GM12878 (cell line): Measurements from ENCODE around the gene MARK4. TPM values are rescaled to one million over a fixed set of nuclear protein-coding genes. Genes with fewer than 3 reads are reported as not detected.
A peak's percentile ranks its signal among the peaks of the same experiment; 100 is the strongest.

Source experiments
- ATAC-seq: fragments of 200-7000 bp; cut with Tn5 transposase; 3 replicates; pipeline ENCODE4 v1.9.1; 2020; ENCODE audit warnings: mild to moderate bottlenecking, moderate library complexity
- BruUV-seq: library from RNA; stranded (reverse); fragments of 400-500 nt; replicated peaks from 2 replicates; lab custom pipeline; 2021; lab: Mats Ljungman, UMichigan
- CTCF ChIA-PET: fragments of 300-600 bp; sonication (Branson Sonifier 250); formaldehyde crosslinking; extraction: SDS; loops from one replicate; lab custom pipeline; 2021; ENCODE audit warnings: inconsistent platforms; lab: Yijun Ruan, JAX
- POLR2A ChIA-PET: fragments of 350-600 bp; formaldehyde crosslinking; extraction: SDS; loops from one replicate; lab custom pipeline; 2021; ENCODE audit warnings: inconsistent platforms; lab: Charles Lee
- RAD21 ChIA-PET: fragments of 300-600 bp; sonication (Branson Sonifier 250); formaldehyde crosslinking; loops from one replicate; lab custom pipeline; 2023; ENCODE audit warnings: antibody characterized with exemption; ENCODE audit not compliant: unreplicated experiment; lab: Charles Lee
- SMC1A ChIA-PET: fragments of 300-600 bp; sonication (Branson Sonifier 250); formaldehyde crosslinking; loops from one replicate; lab custom pipeline; 2023; ENCODE audit not compliant: unreplicated experiment, uncharacterized antibody; lab: Charles Lee
- DNase-seq: peaks from one replicate; pipeline ENCODE4 v3.0.0-alpha.2; 2011; ENCODE audit warnings: low read depth, low spot score
- FAIRE-seq: peaks from 3 replicates; lab custom pipeline; 2011; peaks lifted over from hg19 to GRCh38; lab: Jason Lieb, UNC
- H2AFZ ChIP-seq: 2 replicates; pipeline ENCODE4 v1.6.0; 2011; ENCODE audit warnings: low read depth, low read length, control low read depth; ENCODE audit not compliant: control insufficient read depth
- H3K27ac ChIP-seq: 2 replicates; pipeline ENCODE4 v1.5.1; 2011; ENCODE audit warnings: control low read depth; ENCODE audit not compliant: control insufficient read depth, insufficient read depth
- H3K27me3 ChIP-seq, 2 experiments: replicated peaks in 1 of 2; 2 replicates each; pipeline versions ENCODE4 v1.6.0 to v1.6.1; 2011; ENCODE audit warnings: low read length in 1 of 2; ENCODE audit not compliant: control insufficient read depth in 2 of 2, insufficient read depth in 2 of 2
- H3K36me3 ChIP-seq, 2 experiments: 2 replicates each; pipeline ENCODE4 v1.5.1; 2011; ENCODE audit warnings: low read length in 1 of 2; ENCODE audit not compliant: control insufficient read depth in 2 of 2, insufficient read depth in 2 of 2
- H3K4me1 ChIP-seq: 2 replicates; pipeline ENCODE4 v1.6.1; 2011; ENCODE audit warnings: mild to moderate bottlenecking, low read length, moderate library complexity, mixed read lengths; ENCODE audit not compliant: control insufficient read depth, insufficient read depth
- H3K4me2 ChIP-seq: 2 replicates; pipeline ENCODE4 v1.6.0; 2011; ENCODE audit warnings: control low read depth; ENCODE audit not compliant: control insufficient read depth, insufficient read depth
- H3K4me3 ChIP-seq: fragments of 200-600 bp; sonication (generic); 2 replicates; pipeline ENCODE4 v1.5.1; 2016
- H3K79me2 ChIP-seq: 2 replicates; pipeline ENCODE4 v1.6.0; 2011; ENCODE audit warnings: low read length; ENCODE audit not compliant: control insufficient read depth, insufficient read depth
- H3K9ac ChIP-seq: 2 replicates; pipeline ENCODE4 v1.8.0; 2011; ENCODE audit warnings: low read length, control low read depth, mixed read lengths; ENCODE audit not compliant: control insufficient read depth, insufficient read depth
- H3K9me3 ChIP-seq: replicated peaks from 3 replicates; pipeline ENCODE4 v1.5.1; 2011; ENCODE audit warnings: mild to moderate bottlenecking, low read length; ENCODE audit not compliant: control insufficient read depth, insufficient read depth
- H4K20me1 ChIP-seq: 2 replicates; pipeline ENCODE4 v1.6.0; 2011; ENCODE audit not compliant: control insufficient read depth, insufficient read depth
- ATF7 ChIP-seq: fragments of 450-650 bp; IDR thresholded peaks from 2 replicates; pipeline ENCODE4 v1.6.1; 2016; ENCODE audit warnings: low read depth, mild to moderate bottlenecking
- BACH1 ChIP-seq: fragments of 450-650 bp; IDR thresholded peaks from 2 replicates; pipeline ENCODE4 v1.6.1; 2017; ENCODE audit warnings: mild to moderate bottlenecking, borderline replicate concordance
- CEBPB ChIP-seq, 2 experiments: fragments of 150-350 bp in 1 of 2; IDR thresholded peaks; 2 replicates each; pipeline ENCODE4 v1.6.1; 2012 to 2014; ENCODE audit warnings: low read depth in 2 of 2, low read length in 2 of 2, borderline replicate concordance in 1 of 2, inconsistent platforms in 1 of 2
- CREB1 ChIP-seq: IDR thresholded peaks from 2 replicates; pipeline ENCODE4 v1.6.1; 2012; ENCODE audit warnings: low read depth, mild to moderate bottlenecking, inconsistent platforms
- DPF2 ChIP-seq: fragments of 450-650 bp; IDR thresholded peaks from 2 replicates; pipeline ENCODE4 v1.6.1; 2017; ENCODE audit warnings: mild to moderate bottlenecking
- E2F4 ChIP-seq: IDR thresholded peaks from 2 replicates; pipeline ENCODE4 v1.6.1; 2012; ENCODE audit warnings: low read depth, low read length, improper control_type of control experiment
- IKZF2 ChIP-seq, 2 experiments: fragments of 450-650 bp; IDR thresholded peaks; 2 replicates each; pipeline ENCODE4 v1.6.1; 2017; ENCODE audit warnings: mild to moderate bottlenecking in 2 of 2, moderate library complexity in 2 of 2
- MEF2A ChIP-seq: IDR thresholded peaks from 2 replicates; pipeline ENCODE4 v1.6.1; 2011; ENCODE audit warnings: low read depth, mild to moderate bottlenecking, low read length, moderate library complexity; ENCODE audit not compliant: insufficient read depth
- MTA3 ChIP-seq: IDR thresholded peaks from 2 replicates; pipeline ENCODE4 v1.6.1; 2012; ENCODE audit warnings: low read length, inconsistent platforms, borderline replicate concordance
- NFIC ChIP-seq: IDR thresholded peaks from 2 replicates; pipeline ENCODE4 v1.6.1; 2012; ENCODE audit warnings: low read depth, mild to moderate bottlenecking, inconsistent platforms, low read length, moderate library complexity
- NR2C2 ChIP-seq: IDR thresholded peaks from 2 replicates; pipeline ENCODE4 v1.6.1; 2011; ENCODE audit warnings: borderline replicate concordance, low read depth; ENCODE audit not compliant: control insufficient read depth, insufficient read length
- PAX5 ChIP-seq: IDR thresholded peaks from 2 replicates; pipeline ENCODE4 v1.6.1; 2011; ENCODE audit warnings: low read depth, low read length, borderline replicate concordance
- POLR2AphosphoS2 ChIP-seq: IDR thresholded peaks from 2 replicates; pipeline ENCODE4 v1.6.1; 2011; ENCODE audit warnings: low read depth, mild to moderate bottlenecking, low read length, improper control_type of control experiment, moderate library complexity
- RAD21 ChIP-seq: IDR thresholded peaks from 2 replicates; pipeline ENCODE4 v1.6.1; 2011; ENCODE audit warnings: mild to moderate bottlenecking, low read depth, low read length, moderate library complexity; ENCODE audit not compliant: insufficient read depth
- RB1 ChIP-seq: fragments of 450-650 bp; formaldehyde crosslinking; IDR thresholded peaks from 2 replicates; pipeline ENCODE4 v1.6.1; 2017; ENCODE audit warnings: mild to moderate bottlenecking, borderline replicate concordance
- RELB ChIP-seq: fragments of 450-650 bp; IDR thresholded peaks from 2 replicates; pipeline ENCODE4 v1.6.1; 2017; ENCODE audit warnings: low read depth, mild to moderate bottlenecking, moderate library complexity
- RUNX3 ChIP-seq: IDR thresholded peaks from 2 replicates; pipeline ENCODE4 v1.6.1; 2012; ENCODE audit warnings: low read length, inconsistent platforms
- SIX5 ChIP-seq: IDR thresholded peaks from 2 replicates; pipeline ENCODE4 v1.6.1; 2011; ENCODE audit warnings: mild to moderate bottlenecking, low read depth, low read length, moderate library complexity; ENCODE audit not compliant: severe bottlenecking
- SMAD5 ChIP-seq: IDR thresholded peaks from 2 replicates; pipeline ENCODE4 v1.6.1; 2016; ENCODE audit warnings: antibody characterized with exemption, low read depth
- SMARCA5 ChIP-seq: fragments of 450-650 bp; IDR thresholded peaks from 2 replicates; pipeline ENCODE4 v1.6.1; 2017; ENCODE audit warnings: mild to moderate bottlenecking
- SMC3 ChIP-seq: IDR thresholded peaks from 2 replicates; pipeline ENCODE4 v1.6.1; 2011; ENCODE audit warnings: low read length, improper control_type of control experiment, borderline replicate concordance
- STAT3 ChIP-seq: IDR thresholded peaks from 2 replicates; pipeline ENCODE4 v1.6.1; 2011; ENCODE audit warnings: low read depth, low read length, improper control_type of control experiment
- SUPT20H ChIP-seq: IDR thresholded peaks from 2 replicates; pipeline ENCODE4 v1.6.1; 2011; ENCODE audit warnings: low read depth, mild to moderate bottlenecking, low read length, moderate library complexity, borderline replicate concordance; ENCODE audit not compliant: control insufficient read depth
- ZNF24 ChIP-seq: fragments of 450-650 bp; IDR thresholded peaks from 2 replicates; pipeline ENCODE4 v1.6.1; 2017; ENCODE audit warnings: antibody characterized with exemption, mild to moderate bottlenecking
- ZNF274 ChIP-seq: IDR thresholded peaks from one replicate; pipeline ENCODE4 v1.8.0; 2011; ENCODE audit not compliant: insufficient read length, insufficient read depth
- WGBS: methylation state at CpG from one replicate; pipeline ENCODE4 v1.1.6; 2016; ENCODE audit warnings: low lambda C conversion rate; ENCODE audit not compliant: insufficient replicate concordance, insufficient coverage; ENCODE audit errors: missing lambda C conversion rate; 5-methylcytosine and 5-hydroxymethylcytosine counted together
- in situ Hi-C: fragments of 300-500 bp; cut with MboI; formaldehyde crosslinking; loops from 9 replicates; pipeline ENCODE4 v1.14.3; 2018; ENCODE audit warnings: mixed read lengths
- intact Hi-C: fragments of 100-400 bp; cut with micrococcal nuclease; formaldehyde crosslinking; loops from one replicate; pipeline ENCODE4 v1.14.2; 2022; ENCODE audit not compliant: unreplicated experiment
- polyA plus RNA-seq, 11 experiments: library from polyadenylated mRNA; depleted of rRNA in 4 of 11; unstranded in 6 of 11; stranded (reverse) in 5 of 11; fragments of >200 nt; fragmentation: Nextera tagmentation in 4 of 11; fragmentation: Illumina TruSeq in 1 of 11; extraction: Ambion mirVana in 4 of 11; extraction: Trizol in 1 of 11; gene quantifications; 1 replicate in 1 of 11; 2 replicates in 10 of 11; pipeline versions ENCODE4 v1.2.1 to v1.2.3, GENCODE V29; 2011 to 2016; ENCODE audit warnings: inconsistent platforms in 2 of 11, missing spikeins in 2 of 11, low read depth in 1 of 11
- total RNA-seq, 4 experiments: library from RNA; depleted of rRNA in 3 of 4; stranded (reverse); fragments of >200 nt in 3 of 4; fragmentation: Illumina TruSeq in 1 of 4; extraction: Trizol in 1 of 4; gene quantifications; 2 replicates each; pipeline versions ENCODE4 v1.2.1 to v1.2.3, GENCODE V29; 2013 to 2021

Gene MARK4
- total and polyA plus RNA-seq, 10 of the 15 experiments (the other 5 are each of a cell fraction or from before 2014, with no cell fraction given) = 0.66 to 24.3 (median 5.1) TPM

GRCh38 chr19:45283443-45284033, 32.5 kb downstream of the MARK4 start:
- H3K79me2 ChIP-seq = no peaks in the 10 kb centered on the region
- H3K36me3 ChIP-seq = no peaks in the 10 kb centered on the region; a peak in 2 of 4 replicates
- POLR2A ChIA-PET = no interaction called here
- no TSS peak for BruUV-seq
- H2AFZ ChIP-seq = no peak overlapping the region
- CTCF ChIA-PET = no interaction called here
- ATAC-seq (peak; percentile 49), DNase-seq (peak; percentile 17), FAIRE-seq (no peak)
- H3K27ac ChIP-seq = peak overlapping the region; percentile 30; the same call in 1 of the 2 replicates
- intact Hi-C loops (no loop called here), in situ Hi-C loops (no loop called here)
- SMC1A ChIA-PET = interaction anchor here (0.5 to 0.7 kb wide), 2 partner anchors 42 to 147 kb away, joined by 3 read pairs; no protein-coding TSS in a partner anchor
- H3K4me1 ChIP-seq = no peaks in the 10 kb centered on the region
- H3K27me3 ChIP-seq = no peaks in the 10 kb centered on the region
- H3K9ac ChIP-seq = no peak overlapping the region
- no peaks in the 10 kb centered on the region for H4K20me1 ChIP-seq
- RAD21 ChIA-PET = no interaction called here
- no peak overlapping the region for H3K4me3 ChIP-seq
- H3K4me2 ChIP-seq = no peak overlapping the region
- H3K9me3 ChIP-seq = no peaks in the 10 kb centered on the region
- 29% methylated on average over 7 of the region's 7 CpGs for WGBS
- peak; percentile 76 for TF ChIP-seq BACH1
- TF ChIP-seq NFIC = no peak
- TF ChIP-seq IKZF2 (IDR thresholded peaks at IDR 0.05) = peak in 1 of 2 experiments; percentile 45; a peak in 1 of 4 replicates
- no peak for TF ChIP-seq ZNF24
- TF ChIP-seq STAT3 = no peak
- no peak for TF ChIP-seq SIX5
- no peak for TF ChIP-seq RB1
- TF ChIP-seq ZNF274 = no peak
- no peak for TF ChIP-seq RELB
- TF ChIP-seq SMC3 = no peak
- no peak for TF ChIP-seq ATF7
- no peak for TF ChIP-seq PAX5
- 0 out of 2 replicates have a peak, but pooled peaks have one; percentile 21 for TF ChIP-seq RUNX3
- TF ChIP-seq RAD21 = no peak
- TF ChIP-seq MEF2A = 0 out of 2 replicates have a peak, but pooled peaks have one; percentile 32
- TF ChIP-seq MTA3 = no peak
- TF ChIP-seq E2F4 = no peak
- peak; percentile 37; the same call in 1 of the 2 replicates for TF ChIP-seq SMARCA5
- no peak for TF ChIP-seq SUPT20H
- no peak for TF ChIP-seq SMAD5
- no peak for TF ChIP-seq NR2C2
- peak; percentile 21; the same call in 1 of the 2 replicates for TF ChIP-seq DPF2
- no peak for TF ChIP-seq POLR2AphosphoS2
- TF ChIP-seq CREB1 = peak; percentile 12; the same call in 1 of the 2 replicates
- no peak for TF ChIP-seq CEBPB (IDR thresholded peaks at IDR 0.05; ENCODE audit: borderline replicate concordance in 1 of 2, low read depth in 2 of 2, low read length in 2 of 2)
